ENCODE measurements around the gene TOB2. TPM values are rescaled to one million over a fixed set of nuclear protein-coding genes. Genes with fewer than 3 reads are reported as not detected.

TOB2 gene
- total and polyA plus RNA-seq, 9 of the 15 experiments (the other 6 are each of a cell fraction or from before 2014, with no cell fraction given), result 3.3 to 20.5 (median 7.3) TPM

GRCh38 chr22:41480397-41480735, 33.8 kb upstream of the TOB2 start:
- Histone ChIP-seq H3K4me1 (replicated peaks in 1 of 2; ENCODE audit: control insufficient read depth in 2 of 2, insufficient read depth in 2 of 2, low read length in 2 of 2) (peaks cover 6% of the 10 kb centered on the region in 2 experiments; a peak in 3 of 5 replicates), H3K4me2 (ENCODE audit: insufficient read depth, low read length) (no peak overlapping the region), H3K27ac (ENCODE audit: extremely low read depth, low read depth, low read length) (no peak overlapping the region), H2AFZ (ENCODE audit: low read depth, low read length) (no peak overlapping the region), H3K9ac (ENCODE audit: insufficient read depth in 1 of 2, low read depth in 2 of 2, low read length in 2 of 2) (no peak overlapping the region), H3K36me3 (ENCODE audit: control insufficient read depth, insufficient read depth, low read length) (peaks cover 57% of the 10 kb centered on the region; the same call in 2 of the 3 replicates), H3K9me1 (ENCODE audit: control insufficient read depth, insufficient read depth, low read length) (peaks cover 4% of the 10 kb centered on the region), H3K4me3 (no peak overlapping the region), H3K27me3 (ENCODE audit: control insufficient read depth in 2 of 2, insufficient read depth in 2 of 2, low read length in 2 of 2) (no peaks in the 10 kb centered on the region), H3K79me2 (ENCODE audit: control insufficient read depth, insufficient read depth, low read length) (peaks cover 94% of the 10 kb centered on the region), H3K9me3 (replicated peaks; ENCODE audit: control insufficient read depth, insufficient read depth, low read depth, low read length) (no peaks in the 10 kb centered on the region), H4K20me1 (replicated peaks; ENCODE audit: control insufficient read depth, insufficient read depth, low read length) (peaks cover 38% of the 10 kb centered on the region)
- BruUV-seq (replicated peaks), result no TSS peak
- FAIRE-seq (no peak), ATAC-seq (no peak), DNase-seq (ENCODE audit: extremely low read depth in 1 of 4, low spot score in 3 of 4) (no peak)
- intact Hi-C loops (cut with micrococcal nuclease), result no loop called here
- CTCF ChIA-PET (ENCODE audit: low intra/inter-chr PET ratio), result no interaction called here
- in situ Hi-C loops (cut with MboI), result no loop called here
- TF ChIP-seq RBFOX2 (IDR thresholded peaks at IDR 0.05; ENCODE audit: low read depth, low read length) (no peak), E2F3 (CRISPR knock-in tag; IDR thresholded peaks at IDR 0.05) (no peak), ZNF639 (CRISPR knock-in tag; conservative IDR thresholded peaks at IDR 0.05 in 1 of 2, IDR thresholded peaks at IDR 0.05 in 1 of 2) (no peak)
- WGBS (ENCODE audit: insufficient coverage, low coverage, missing lambda C conversion rate), result 73% methylated on average over 7 of the region's 7 CpGs
- POLR2A ChIA-PET, result interaction anchor here (0.7 to 3.2 kb wide), 4 partner anchors 8 to 44 kb away, joined by 3 to 18 read pairs (median 4); partner anchors contain the start of genes ACO2 and PHF5A

All from K562 (cell line).